Naive thymus-derived CD4-positive, alpha-beta T cell (primary cell): ENCODE data around the gene AFTPH. TPM values are rescaled to one million over a fixed set of nuclear protein-coding genes. Genes with fewer than 3 reads are reported as not detected.

ENCODE experiments used
- ATAC-seq: fragments of 150-1000 bp; cut with Tn5 transposase; 2 replicates; pipeline ENCODE4 v1.10.0; 2021; ENCODE audit warnings: mild to moderate bottlenecking, moderate library complexity
- CTCF ChIA-PET: fragments of 350-600 bp; sonication (Branson Sonifier 250); formaldehyde crosslinking; loops from one replicate; lab custom pipeline; 2021; ENCODE audit warnings: antibody characterized with exemption; lab: Charles Lee
- POLR2A ChIA-PET: fragments of 350-600 bp; sonication (Branson Sonifier 250); formaldehyde crosslinking; loops from one replicate; lab custom pipeline; 2021; ENCODE audit warnings: antibody characterized with exemption, inconsistent platforms; lab: Charles Lee
- DNase-seq, 9 donors: peaks; one replicate each; pipeline versions ENCODE4 v3.0.0 to v3.0.0-alpha.2; 2020 to 2022; ENCODE audit warnings: mixed read lengths in 1 of 9
- H3K27ac ChIP-seq: one replicate; pipeline ENCODE4 v1.7.0; 2013; ENCODE audit warnings: mild to moderate bottlenecking, low read depth, low read length, moderate library complexity
- H3K27me3 ChIP-seq, 2 donors: one replicate each; pipeline ENCODE4 v1.7.0; 2013; ENCODE audit warnings: low read length in 2 of 2, mild to moderate bottlenecking in 2 of 2, moderate library complexity in 2 of 2; ENCODE audit not compliant: control insufficient read depth in 2 of 2, insufficient read depth in 2 of 2
- H3K36me3 ChIP-seq, 3 experiments: 1 replicate in 2 of 3; 2 replicates in 1 of 3; pipeline ENCODE4 v1.7.0; 2013; ENCODE audit warnings: low read length in 3 of 3, mild to moderate bottlenecking in 3 of 3, moderate library complexity in 1 of 3; ENCODE audit not compliant: insufficient read depth in 3 of 3, control insufficient read depth in 2 of 3
- H3K4me1 ChIP-seq, 2 donors: one replicate each; pipeline ENCODE4 v1.7.0; 2013; ENCODE audit warnings: low read length in 2 of 2, mild to moderate bottlenecking in 2 of 2, moderate library complexity in 1 of 2; ENCODE audit not compliant: control insufficient read depth in 2 of 2, insufficient read depth in 2 of 2
- H3K4me3 ChIP-seq: 2 replicates; pipeline ENCODE4 v1.7.0; 2013; ENCODE audit warnings: mild to moderate bottlenecking, low read length
- H3K9me3 ChIP-seq, 3 experiments: 1 replicate in 2 of 3; 2 replicates in 1 of 3; pipeline ENCODE4 v1.7.0; 2013; ENCODE audit warnings: low read length in 3 of 3; ENCODE audit not compliant: control insufficient read depth in 2 of 3
- H3K27ac Mint-ChIP-seq, 9 donors: one replicate each; pipeline ENCODE4 v1.8.0; 2020 to 2022; ENCODE audit warnings: mixed read lengths in 9 of 9, mild to moderate bottlenecking in 8 of 9, moderate library complexity in 5 of 9, inconsistent platforms in 2 of 9
- H3K27me3 Mint-ChIP-seq, 5 donors: one replicate each; pipeline ENCODE4 v1.8.0; 2021 to 2022; ENCODE audit warnings: mixed read lengths in 5 of 5, mild to moderate bottlenecking in 1 of 5
- H3K36me3 Mint-ChIP-seq, 5 donors: one replicate each; pipeline ENCODE4 v1.8.0; 2020 to 2022; ENCODE audit warnings: mixed read lengths in 5 of 5, mild to moderate bottlenecking in 3 of 5, inconsistent platforms in 1 of 5
- H3K4me1 Mint-ChIP-seq, 7 donors: one replicate each; pipeline ENCODE4 v1.8.0; 2020 to 2022; ENCODE audit warnings: mixed read lengths in 7 of 7, mild to moderate bottlenecking in 3 of 7, inconsistent platforms in 1 of 7
- H3K4me3 Mint-ChIP-seq, 10 donors: one replicate each; pipeline ENCODE4 v1.8.0; 2020 to 2022; ENCODE audit warnings: mild to moderate bottlenecking in 10 of 10, mixed read lengths in 10 of 10, moderate library complexity in 6 of 10, inconsistent platforms in 2 of 10
- H3K9me3 Mint-ChIP-seq, 11 donors: one replicate each; pipeline ENCODE4 v1.8.0; 2020 to 2022; ENCODE audit warnings: mixed read lengths in 11 of 11, mild to moderate bottlenecking in 4 of 11, inconsistent platforms in 1 of 11, moderate library complexity in 1 of 11
- intact Hi-C, 2 donors: fragments of 100-400 bp; cut with micrococcal nuclease; formaldehyde crosslinking; loops; one replicate each; pipeline ENCODE4 v1.15.1; 2023
- polyA plus RNA-seq, 2 donors: library from polyadenylated mRNA; unstranded; fragments of 300-500 nt; fragmentation: Illumina TruSeq; gene quantifications; one replicate each; pipeline ENCODE4 v1.2.3, GENCODE V29; 2021
- total RNA-seq, 6 experiments: library from RNA in 5 of 6; stranded (reverse) in 5 of 6; gene quantifications; 1 replicate in 5 of 6; 2 replicates in 1 of 6; pipeline ENCODE4 v1.2.3 and lab custom pipeline; 2021 to 2026

AFTPH gene
- total and polyA plus RNA-seq, 7 experiments from 2014 or later: 19.7 to 46.2 (median 36.0) TPM

- Histone ChIP-seq H3K9me3 (no peaks in the 10 kb centered on the region), H3K36me3 (no peaks in the 10 kb centered on the region), H3K4me1 (no peaks in the 10 kb centered on the region), H3K27me3 (no peaks in the 10 kb centered on the region), H3K27ac (no peak overlapping the region), H3K4me3 (no peak overlapping the region)
- no peak for DNase-seq
- Mint-ChIP-seq H3K9me3 (no peaks in the 10 kb centered on the region), H3K4me1 (peaks cover 0 to 3% (median 0%) of the 10 kb centered on the region in 7 donors), H3K36me3 (no peaks in the 10 kb centered on the region), H3K4me3 (no peak overlapping the region), H3K27ac (no peak overlapping the region), H3K27me3 (peaks cover 0 to 32% (median 5%) of the 10 kb centered on the region in 5 donors)
- ATAC-seq: no peak
- ChIA-PET POLR2A (no interaction called here), CTCF (no interaction called here)
- intact Hi-C loops: no loop called here
Observed at GRCh38 chr2:64506686-64507085, 17.4 kb upstream of the AFTPH start.

- no peaks in the 10 kb centered on the region for H3K9me3 Mint-ChIP-seq
- intact Hi-C loops: no loop called here
- POLR2A ChIA-PET: interaction anchor here (0.6 kb wide), 1 partner anchor 71 kb away, joined by 3 read pairs; no protein-coding TSS in a partner anchor
Observed at GRCh38 chr2:64514008-64514407, 10.1 kb upstream of the AFTPH start.

GRCh38 chr2:64515086-64515485 is 9.0 kb upstream of the AFTPH start:
- intact Hi-C loops: no loop called here
- H3K27me3 ChIP-seq: no peaks in the 10 kb centered on the region
- no peak overlapping the region for H3K4me3 ChIP-seq
- H3K36me3 ChIP-seq: no peaks in the 10 kb centered on the region
- H3K4me1 ChIP-seq: no peaks in the 10 kb centered on the region
- Mint-ChIP-seq H3K36me3 (no peaks in the 10 kb centered on the region), H3K27me3 (peaks cover 0 to 53% (median 0%) of the 10 kb centered on the region in 5 donors), H3K27ac (no peak overlapping the region), H3K9me3 (no peaks in the 10 kb centered on the region), H3K4me3 (no peak overlapping the region), H3K4me1 (no peaks in the 10 kb centered on the region)
- POLR2A ChIA-PET: no interaction called here
- H3K9me3 ChIP-seq: no peaks in the 10 kb centered on the region
- ATAC-seq: no peak
- no peak for DNase-seq
- no peak overlapping the region for H3K27ac ChIP-seq
- CTCF ChIA-PET: interaction anchor here (1.8 to 1.9 kb wide), 2 partner anchors 9 to 10 kb away, joined by 4 to 6 read pairs; partner anchors contain the start of gene AFTPH

More at GRCh38 chr2:64514008-64514407, 10.1 kb upstream of the AFTPH start:
- H3K4me3 Mint-ChIP-seq: no peak overlapping the region
- CTCF ChIA-PET: interaction anchor here (1.8 kb wide), 1 partner anchor 10 kb away, joined by 6 read pairs; the partner anchor contains the start of gene AFTPH
- H3K36me3 Mint-ChIP-seq: no peaks in the 10 kb centered on the region
- H3K36me3 ChIP-seq: no peaks in the 10 kb centered on the region
- H3K27me3 ChIP-seq: no peaks in the 10 kb centered on the region
- peaks cover 0 to 54% (median 0%) of the 10 kb centered on the region in 5 donors for H3K27me3 Mint-ChIP-seq
- no peak for ATAC-seq
- no peak overlapping the region for H3K27ac Mint-ChIP-seq
- H3K4me1 ChIP-seq: no peaks in the 10 kb centered on the region
- no peak overlapping the region for H3K27ac ChIP-seq
- H3K4me3 ChIP-seq: no peak overlapping the region
- no peaks in the 10 kb centered on the region for H3K9me3 ChIP-seq
- DNase-seq: no peak
- H3K4me1 Mint-ChIP-seq: no peaks in the 10 kb centered on the region

- Mint-ChIP-seq H3K4me1 (no peaks in the 10 kb centered on the region), H3K4me3 (no peak overlapping the region), H3K27me3 (peaks cover 0 to 57% (median 0%) of the 10 kb centered on the region in 5 donors), H3K27ac (no peak overlapping the region), H3K9me3 (no peaks in the 10 kb centered on the region), H3K36me3 (no peaks in the 10 kb centered on the region)
- Histone ChIP-seq H3K9me3 (no peaks in the 10 kb centered on the region), H3K27ac (no peak overlapping the region), H3K4me3 (no peak overlapping the region), H3K4me1 (no peaks in the 10 kb centered on the region), H3K27me3 (no peaks in the 10 kb centered on the region), H3K36me3 (no peaks in the 10 kb centered on the region)
- ATAC-seq: no peak
- no peak for DNase-seq
- ChIA-PET POLR2A (interaction anchor here (0.6 kb wide), 1 partner anchor 356 kb away, joined by 4 read pairs; no protein-coding TSS in a partner anchor), CTCF (interaction anchor here (0.6 to 1.7 kb wide), 2 partner anchors 17 to 186 kb away, joined by 4 to 5 read pairs; no protein-coding TSS in a partner anchor)
- intact Hi-C loops: no loop called here
Observed at GRCh38 chr2:64516651-64517510, 7.2 kb upstream of the AFTPH start.

- Mint-ChIP-seq H3K36me3 (no peaks in the 10 kb centered on the region), H3K27me3 (peaks cover 0 to 57% (median 0%) of the 10 kb centered on the region in 5 donors), H3K4me1 (peaks cover 0 to under 1% (median 0%) of the 10 kb centered on the region in 7 donors), H3K9me3 (no peaks in the 10 kb centered on the region), H3K27ac (no peak overlapping the region), H3K4me3 (no peak overlapping the region)
- Histone ChIP-seq H3K36me3 (no peaks in the 10 kb centered on the region), H3K27me3 (no peaks in the 10 kb centered on the region), H3K9me3 (no peaks in the 10 kb centered on the region), H3K27ac (no peak overlapping the region), H3K4me3 (no peak overlapping the region), H3K4me1 (no peaks in the 10 kb centered on the region)
- ATAC-seq (no peak), DNase-seq (no peak)
- intact Hi-C loops: no loop called here
- ChIA-PET POLR2A (no interaction called here), CTCF (interaction anchor here (1.7 kb wide), 1 partner anchor 187 kb away, joined by 5 read pairs; no protein-coding TSS in a partner anchor)
Observed at GRCh38 chr2:64517511-64517884, 6.6 kb upstream of the AFTPH start.

- H3K9me3 ChIP-seq: no peaks in the 10 kb centered on the region
- H3K4me1 ChIP-seq: peaks cover 20 to 25% of the 10 kb centered on the region in 2 donors
- peaks cover 0 to 5% (median 0%) of the 10 kb centered on the region in 5 donors for H3K36me3 Mint-ChIP-seq
- peak overlapping the region; percentile 99 for H3K4me3 ChIP-seq
- ATAC-seq (peak; percentile 15), DNase-seq (peak in 8 of 9 donors; percentile 47 to 84 (median 78))
- ChIA-PET POLR2A (interaction anchor here (0.7 to 2.9 kb wide), 15 partner anchors 11 to 704 kb away, joined by 3 to 36 read pairs (median 4); partner anchors contain the start of genes ACTR2 and SERTAD2), CTCF (interaction anchor here (0.6 to 3.7 kb wide), 22 partner anchors 8 to 1051 kb away, joined by 3 to 49 read pairs (median 6); partner anchors contain the start of gene SERTAD2)
- H3K36me3 ChIP-seq: peaks cover 0 to 8% (median 0%) of the 10 kb centered on the region in 3 experiments
- no peaks in the 10 kb centered on the region for H3K27me3 ChIP-seq
- H3K27me3 Mint-ChIP-seq: peaks cover 0 to 20% (median 0%) of the 10 kb centered on the region in 5 donors
- H3K9me3 Mint-ChIP-seq: peaks cover 0 to 2% (median 0%) of the 10 kb centered on the region in 11 donors
- intact Hi-C loops: loop anchor here (1.0 to 10.0 kb wide), 11 partner anchors 39 to 1818 kb away; partner anchors contain the start of genes EHBP1 (in 1 of the 2), SLC1A4 (in 1 of the 2) and SPRED2 (in 1 of the 2)
- peak overlapping the region; percentile 94 to 99 (median 98) for H3K4me3 Mint-ChIP-seq
- peaks cover 0 to 41% (median 33%) of the 10 kb centered on the region in 7 donors for H3K4me1 Mint-ChIP-seq
- peak overlapping the region; percentile 85 for H3K27ac ChIP-seq
- H3K27ac Mint-ChIP-seq: peak overlapping the region; percentile 93 to 99 (median 99)
Observed at GRCh38 chr2:64522843-64523428, 1.2 kb upstream of the AFTPH start.
